PFSK-1 (cell line): Measurements from ENCODE around the gene MTUS2.

Experiments
- FOXP2 ChIP-seq: optimal IDR thresholded peaks from 2 replicates; pipeline ENCODE3; 2011; ENCODE audit warnings: borderline replicate concordance, control low read depth, inconsistent platforms; ENCODE audit not compliant: insufficient read depth; ENCODE audit errors: extremely low read length, extremely low read depth
- POLR2AphosphoS5 ChIP-seq: IDR thresholded peaks from 2 replicates; pipeline ENCODE4 v1.6.1; 2012; ENCODE audit warnings: low read depth, mild to moderate bottlenecking, control low read depth, low read length, moderate library complexity
- SIN3A ChIP-seq: IDR thresholded peaks from 2 replicates; pipeline ENCODE4 v1.6.1; 2012; ENCODE audit warnings: mild to moderate bottlenecking, low read length, moderate library complexity, borderline replicate concordance; ENCODE audit not compliant: insufficient read depth
- TAF1 ChIP-seq: IDR thresholded peaks from 2 replicates; pipeline ENCODE4 v1.6.1; 2012; ENCODE audit warnings: low read length, control low read depth, borderline replicate concordance; ENCODE audit not compliant: insufficient read depth
- TF ChIP-seq, protein P1 (sequence below), 2 experiments: IDR thresholded peaks; 2 replicates each; pipeline versions ENCODE4 v1.6.1 to v1.8.0; 2011 to 2012; ENCODE audit warnings: low read depth in 2 of 2, low read length in 2 of 2, control low read depth in 1 of 2, inconsistent platforms in 1 of 2, mild to moderate bottlenecking in 1 of 2, moderate library complexity in 1 of 2; ENCODE audit not compliant: insufficient read depth in 1 of 2

The MTUS2 gene

DNA sequence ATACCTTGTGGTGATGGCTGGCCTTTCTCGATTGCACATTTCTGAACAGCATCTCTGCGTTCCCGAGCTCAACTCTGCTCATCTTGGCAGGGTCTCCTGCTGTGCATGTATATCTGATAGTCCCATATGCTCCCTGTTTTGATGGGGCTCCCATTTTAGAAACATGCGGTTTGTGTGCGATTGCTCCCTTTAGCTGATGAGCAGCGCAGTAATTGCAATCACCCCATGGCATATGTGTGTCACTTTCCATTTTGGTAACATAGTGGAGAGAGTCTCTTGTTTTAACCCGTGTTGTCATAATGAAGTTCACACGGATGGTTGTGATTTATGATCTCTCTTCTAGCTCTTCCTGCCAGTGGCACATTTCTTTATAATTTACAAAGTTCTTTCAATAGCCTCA is 144.7 kb downstream of the MTUS2 start:
- TF ChIP-seq POLR2AphosphoS5 (no peak), FOXP2 (no peak), SIN3A (no peak), TAF1 (no peak)
- TF ChIP-seq, protein P1, sequence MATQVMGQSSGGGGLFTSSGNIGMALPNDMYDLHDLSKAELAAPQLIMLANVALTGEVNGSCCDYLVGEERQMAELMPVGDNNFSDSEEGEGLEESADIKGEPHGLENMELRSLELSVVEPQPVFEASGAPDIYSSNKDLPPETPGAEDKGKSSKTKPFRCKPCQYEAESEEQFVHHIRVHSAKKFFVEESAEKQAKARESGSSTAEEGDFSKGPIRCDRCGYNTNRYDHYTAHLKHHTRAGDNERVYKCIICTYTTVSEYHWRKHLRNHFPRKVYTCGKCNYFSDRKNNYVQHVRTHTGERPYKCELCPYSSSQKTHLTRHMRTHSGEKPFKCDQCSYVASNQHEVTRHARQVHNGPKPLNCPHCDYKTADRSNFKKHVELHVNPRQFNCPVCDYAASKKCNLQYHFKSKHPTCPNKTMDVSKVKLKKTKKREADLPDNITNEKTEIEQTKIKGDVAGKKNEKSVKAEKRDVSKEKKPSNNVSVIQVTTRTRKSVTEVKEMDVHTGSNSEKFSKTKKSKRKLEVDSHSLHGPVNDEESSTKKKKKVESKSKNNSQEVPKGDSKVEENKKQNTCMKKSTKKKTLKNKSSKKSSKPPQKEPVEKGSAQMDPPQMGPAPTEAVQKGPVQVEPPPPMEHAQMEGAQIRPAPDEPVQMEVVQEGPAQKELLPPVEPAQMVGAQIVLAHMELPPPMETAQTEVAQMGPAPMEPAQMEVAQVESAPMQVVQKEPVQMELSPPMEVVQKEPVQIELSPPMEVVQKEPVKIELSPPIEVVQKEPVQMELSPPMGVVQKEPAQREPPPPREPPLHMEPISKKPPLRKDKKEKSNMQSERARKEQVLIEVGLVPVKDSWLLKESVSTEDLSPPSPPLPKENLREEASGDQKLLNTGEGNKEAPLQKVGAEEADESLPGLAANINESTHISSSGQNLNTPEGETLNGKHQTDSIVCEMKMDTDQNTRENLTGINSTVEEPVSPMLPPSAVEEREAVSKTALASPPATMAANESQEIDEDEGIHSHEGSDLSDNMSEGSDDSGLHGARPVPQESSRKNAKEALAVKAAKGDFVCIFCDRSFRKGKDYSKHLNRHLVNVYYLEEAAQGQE (IDR thresholded peaks at IDR 0.05; ENCODE audit: insufficient read depth in 1 of 2, low read depth in 2 of 2, low read length in 2 of 2): no peak

DNA sequence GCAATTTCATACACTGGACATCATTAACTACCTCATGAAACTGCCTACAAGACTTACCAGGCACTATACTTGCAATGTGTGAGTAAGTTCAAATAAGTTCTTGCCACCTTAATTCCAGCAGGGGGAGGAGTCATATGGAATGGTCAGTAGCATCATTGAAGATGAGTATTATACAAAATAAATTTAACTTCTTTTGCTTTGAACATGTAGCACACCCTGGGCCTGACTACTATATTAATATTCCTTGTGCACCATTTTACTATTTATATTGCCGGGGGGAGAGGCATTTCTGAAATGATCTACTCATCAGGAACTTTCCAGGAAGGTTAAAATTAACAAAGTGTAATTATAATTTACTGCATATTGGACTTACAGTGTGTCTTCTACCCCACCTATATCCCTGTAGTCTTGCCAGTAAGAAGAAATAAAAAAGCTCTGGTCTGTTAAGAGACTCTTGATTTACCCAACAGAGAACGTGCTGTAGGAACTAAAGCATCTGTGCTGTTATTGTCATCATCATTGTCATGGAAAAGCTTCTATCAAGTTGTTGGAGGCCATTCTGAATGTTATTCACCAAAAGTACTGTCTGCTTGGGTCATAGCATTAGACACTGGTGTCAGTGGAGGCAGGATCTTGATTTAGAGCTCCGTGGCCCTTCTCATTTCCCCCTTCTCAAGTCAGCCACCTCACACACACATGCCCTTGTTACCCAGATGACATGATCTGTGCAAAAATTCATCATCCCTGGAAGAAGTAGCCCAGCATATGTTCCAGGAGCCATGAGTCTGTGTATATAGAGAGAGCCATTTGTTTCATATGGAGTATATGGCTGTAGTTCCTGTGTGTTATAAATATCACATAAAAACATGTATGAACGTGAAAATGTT is 147.1 kb downstream of the MTUS2 start:
- TF ChIP-seq SIN3A: no peak
- no peak for TF ChIP-seq POLR2AphosphoS5
- TF ChIP-seq FOXP2: no peak

GRCh38 chr13:28976195-28976594 is 156.1 kb downstream of the MTUS2 start:
- TF ChIP-seq POLR2AphosphoS5 (no peak), SIN3A (no peak), TAF1 (no peak), FOXP2 (no peak)
- TF ChIP-seq, protein P1 (IDR thresholded peaks at IDR 0.05; ENCODE audit: insufficient read depth in 1 of 2, low read depth in 2 of 2, low read length in 2 of 2): no peak

- TF ChIP-seq SIN3A (no peak), POLR2AphosphoS5 (no peak)
Observed at GRCh38 chr13:28976636-28977035, 156.5 kb downstream of the MTUS2 start.

GRCh38 chr13:28978574-28978973 is 158.4 kb downstream of the MTUS2 start:
- no peak for TF ChIP-seq FOXP2
- TF ChIP-seq POLR2AphosphoS5: no peak

DNA sequence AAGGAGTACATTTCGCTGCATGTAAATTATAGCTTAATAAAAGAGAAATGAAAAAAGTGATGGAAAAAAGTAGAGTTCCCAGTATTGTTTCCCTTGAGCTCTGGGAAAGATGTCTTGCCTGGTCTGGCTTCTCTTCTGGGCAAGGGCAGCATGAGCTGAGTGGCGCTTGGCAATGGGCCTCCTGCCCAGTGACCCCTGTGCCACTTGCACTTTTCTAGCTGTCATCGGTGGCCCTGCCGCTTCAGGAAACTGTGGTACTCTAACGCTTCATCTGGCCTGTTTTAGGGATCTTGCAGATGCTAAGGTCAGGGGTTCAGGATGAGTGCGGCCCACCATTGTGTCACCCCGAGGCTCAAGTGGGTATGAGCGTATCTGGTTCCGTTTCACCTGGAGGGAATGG is 161.4 kb downstream of the MTUS2 start:
- no peak for TF ChIP-seq TAF1
- TF ChIP-seq FOXP2: no peak
- TF ChIP-seq SIN3A: no peak
- TF ChIP-seq, protein P1 (IDR thresholded peaks at IDR 0.05; ENCODE audit: insufficient read depth in 1 of 2, low read depth in 2 of 2, low read length in 2 of 2): no peak
- TF ChIP-seq POLR2AphosphoS5: no peak

- TF ChIP-seq TAF1 (no peak), POLR2AphosphoS5 (no peak), SIN3A (no peak), FOXP2 (no peak)
- TF ChIP-seq, protein P1 (IDR thresholded peaks at IDR 0.05; ENCODE audit: insufficient read depth in 1 of 2, low read depth in 2 of 2, low read length in 2 of 2): no peak
Observed at GRCh38 chr13:28983641-28984040, 163.5 kb downstream of the MTUS2 start.
